A549 (cell line): Measurements from ENCODE around the gene SEMA4B. TPM values are rescaled to one million over a fixed set of nuclear protein-coding genes. Genes with fewer than 3 reads are reported as not detected.

Experiments
- ATAC-seq, 2 experiments: fragments of 200-7000 bp in 1 of 2; fragments of >200 bp in 1 of 2; cut with Nextera tagmentation in 1 of 2; cut with Tn5 transposase in 1 of 2; 3 replicates each; pipeline versions ENCODE4 v1.8.0 to v1.9.1; 2018 to 2020; ENCODE audit warnings: mild to moderate bottlenecking in 1 of 2, moderate library complexity in 1 of 2
- CTCF ChIA-PET: fragments of 300-600 bp; sonication (Branson Sonifier 250); formaldehyde crosslinking; extraction: SDS; loops from one replicate; lab custom pipeline; 2021; ENCODE audit warnings: antibody characterized with exemption, inconsistent platforms; lab: Yijun Ruan, JAX
- POLR2A ChIA-PET: fragments of 350-600 bp; formaldehyde crosslinking; extraction: SDS; loops from one replicate; lab custom pipeline; 2021; ENCODE audit warnings: antibody characterized with exemption, inconsistent platforms; lab: Yijun Ruan, JAX
- DNase-seq, 2 experiments: peaks; one replicate each; pipeline versions ENCODE4 v3.0.0 to v3.0.0-alpha.2; 2011 to 2016; ENCODE audit warnings: low read depth in 1 of 2, low spot score in 1 of 2
- FAIRE-seq: peaks from 2 replicates; lab custom pipeline; 2011; peaks lifted over from hg19 to GRCh38; lab: Jason Lieb, UNC
- H3K27ac ChIP-seq, 2 experiments: fragments of >200 bp; sonication (Bioruptor Twin); formaldehyde crosslinking; 3 replicates each; pipeline ENCODE4 v1.5.1; 2016 to 2017
- H3K4me1 ChIP-seq: fragments of >200 bp; sonication (Bioruptor Twin); formaldehyde crosslinking; 3 replicates; pipeline ENCODE4 v1.6.1; 2016
- H3K4me2 ChIP-seq: fragments of >200 bp; sonication (Bioruptor Twin); formaldehyde crosslinking; 3 replicates; pipeline ENCODE4 v1.6.1; 2016
- H3K4me3 ChIP-seq: fragments of >200 bp; sonication (Bioruptor Twin); formaldehyde crosslinking; 3 replicates; pipeline ENCODE4 v1.5.1; 2016
- H3K9me3 ChIP-seq: fragments of >200 bp; sonication (Bioruptor Twin); formaldehyde crosslinking; 3 replicates; pipeline ENCODE4 v1.6.1; 2016
- BHLHE40 ChIP-seq: IDR thresholded peaks from 2 replicates; pipeline ENCODE4 v1.6.1; 2012; ENCODE audit warnings: low read depth, low read length, inconsistent platforms
- CBX2 ChIP-seq: fragments of 200-600 bp; sonication (generic); IDR thresholded peaks from 2 replicates; pipeline ENCODE4 v1.6.1; 2016; ENCODE audit warnings: low read depth, mild to moderate bottlenecking, borderline replicate concordance
- CBX8 ChIP-seq: fragments of 200-600 bp; sonication (generic); IDR thresholded peaks from 2 replicates; pipeline ENCODE4 v1.6.1; 2016
- CEBPB ChIP-seq, 2 experiments: fragments of >200 bp in 1 of 2; sonication (Bioruptor Twin) in 1 of 2; formaldehyde crosslinking in 1 of 2; IDR thresholded peaks; 2 replicates each; pipeline ENCODE4 v1.6.1; 2012 to 2016
- CHD2 ChIP-seq: fragments of 150-350 bp; IDR thresholded peaks from 2 replicates; pipeline ENCODE4 v1.6.1; 2014; ENCODE audit warnings: low read length; ENCODE audit not compliant: partially characterized antibody
- EHF ChIP-seq: fragments of 250-450 bp; sonication (Bioruptor Pico); IDR thresholded peaks from 2 replicates; pipeline ENCODE4 v1.5.0; 2020; ENCODE audit warnings: mild to moderate bottlenecking
- ESRRA ChIP-seq: fragments of 150-350 bp; IDR thresholded peaks from 2 replicates; pipeline ENCODE4 v1.6.1; 2014; ENCODE audit warnings: mild to moderate bottlenecking, low read length, borderline replicate concordance
- FOSL2 ChIP-seq, 2 experiments: fragments of 450-650 bp in 1 of 2; fragments of >200 bp in 1 of 2; sonication (Bioruptor Twin) in 1 of 2; formaldehyde crosslinking; IDR thresholded peaks; 2 replicates each; pipeline versions ENCODE4 v1.5.0 to v1.6.1; 2016 to 2020; ENCODE audit warnings: mild to moderate bottlenecking in 1 of 2, moderate library complexity in 1 of 2
- HEYL ChIP-seq: fragments of 250-450 bp; sonication (Bioruptor Pico); IDR thresholded peaks from 2 replicates; pipeline ENCODE4 v1.8.0; 2021; ENCODE audit warnings: mild to moderate bottlenecking, moderate library complexity
- HOXA7 ChIP-seq: fragments of 250-450 bp; sonication (Bioruptor Pico); IDR thresholded peaks from 2 replicates; pipeline ENCODE4 v1.5.0; 2020; ENCODE audit warnings: mild to moderate bottlenecking, moderate library complexity
- HOXB13 ChIP-seq: fragments of 250-450 bp; sonication (Bioruptor Pico); IDR thresholded peaks from 2 replicates; pipeline ENCODE4 v1.5.0; 2020; ENCODE audit warnings: low read depth, mild to moderate bottlenecking, moderate library complexity
- KDM1A ChIP-seq: fragments of 200-600 bp; sonication (generic); IDR thresholded peaks from 2 replicates; pipeline ENCODE4 v1.6.1; 2016; ENCODE audit warnings: low read depth, mild to moderate bottlenecking
- KDM5A ChIP-seq: fragments of 200-600 bp; sonication (generic); IDR thresholded peaks from 2 replicates; pipeline ENCODE4 v1.6.1; 2016; ENCODE audit warnings: antibody characterized with exemption, mild to moderate bottlenecking
- MYC ChIP-seq: IDR thresholded peaks from 2 replicates; pipeline ENCODE4 v1.6.1; 2012; ENCODE audit warnings: mild to moderate bottlenecking, inconsistent platforms, low read length, improper control_type of control experiment, borderline replicate concordance
- PHF8 ChIP-seq: fragments of 200-600 bp; sonication (generic); IDR thresholded peaks from 2 replicates; pipeline ENCODE4 v1.6.1; 2016; ENCODE audit warnings: low read depth, mild to moderate bottlenecking, antibody characterized with exemption, moderate library complexity, borderline replicate concordance
- POLR2A ChIP-seq: IDR thresholded peaks from 2 replicates; pipeline ENCODE4 v1.6.1; 2012; ENCODE audit warnings: mild to moderate bottlenecking, low read length
- RAD21 ChIP-seq, 2 experiments: fragments of >200 bp in 1 of 2; sonication (Bioruptor Twin) in 1 of 2; formaldehyde crosslinking in 1 of 2; IDR thresholded peaks in 1 of 2; conservative IDR thresholded peaks in 1 of 2; 2 replicates in 1 of 2; 3 replicates in 1 of 2; pipeline ENCODE4 v1.6.1; 2012 to 2018; ENCODE audit warnings: inconsistent platforms in 1 of 2
- RCOR1 ChIP-seq: fragments of 150-350 bp; IDR thresholded peaks from 2 replicates; pipeline ENCODE4 v1.6.1; 2014; ENCODE audit warnings: antibody characterized with exemption, low read length, low read depth
- SMC3 ChIP-seq: fragments of >200 bp; sonication (Bioruptor Twin); formaldehyde crosslinking; IDR thresholded peaks from 3 replicates; pipeline ENCODE4 v1.6.1; 2018; ENCODE audit warnings: inconsistent platforms
- TP53 ChIP-seq: fragments of 250-450 bp; sonication (Bioruptor Pico); IDR thresholded peaks from 2 replicates; pipeline ENCODE4 v1.5.0; 2021; ENCODE audit warnings: mild to moderate bottlenecking, moderate library complexity
- ZC3H11A ChIP-seq: fragments of 450-650 bp; IDR thresholded peaks from 2 replicates; pipeline ENCODE4 v1.6.1; 2014; ENCODE audit warnings: antibody characterized with exemption, mild to moderate bottlenecking
- ZNF302 ChIP-seq: fragments of 250-450 bp; sonication (Bioruptor Pico); IDR thresholded peaks from 2 replicates; pipeline ENCODE4 v1.9.0; 2021; ENCODE audit warnings: inconsistent platforms, mild to moderate bottlenecking, moderate library complexity
- ZSCAN20 ChIP-seq: fragments of 250-450 bp; sonication (Bioruptor Pico); IDR thresholded peaks from 2 replicates; pipeline ENCODE4 v1.8.0; 2022; ENCODE audit warnings: mild to moderate bottlenecking, moderate library complexity
- WGBS: methylation state at CpG from one replicate; pipeline ENCODE4 v1.1.6; 2017; ENCODE audit errors: missing lambda C conversion rate; 5-methylcytosine and 5-hydroxymethylcytosine counted together
- polyA plus RNA-seq, 4 experiments: library from polyadenylated mRNA; depleted of rRNA in 3 of 4; stranded (reverse); fragments of >200 nt; fragmentation: RNase III in 1 of 4; extraction: RNeasy Plus Mini Kit Qiagen cat#74134 plus additional on column Dnase treatment in 1 of 4; gene quantifications; 2 replicates in 3 of 4; 3 replicates in 1 of 4; pipeline ENCODE4 v1.2.3, GENCODE V29; 2011 to 2017
- TF ChIP-seq, protein P1 (sequence below): fragments of 450-650 bp; IDR thresholded peaks from 2 replicates; pipeline ENCODE4 v1.6.1; 2014; ENCODE audit warnings: antibody characterized with exemption
- TF ChIP-seq, protein P2 (sequence below): IDR thresholded peaks from 2 replicates; pipeline ENCODE4 v1.6.1; 2012
- TF ChIP-seq, protein P3 (sequence below): fragments of >200 bp; sonication (Bioruptor Twin); formaldehyde crosslinking; IDR thresholded peaks from 3 replicates; pipeline ENCODE4 v1.5.1; 2016
- TF ChIP-seq, protein P4 (sequence below): fragments of 250-450 bp; sonication (Bioruptor Pico); IDR thresholded peaks from 2 replicates; pipeline ENCODE4 v1.5.0; 2021; ENCODE audit warnings: mild to moderate bottlenecking, moderate library complexity, borderline replicate concordance

SEMA4B gene
- polyA plus RNA-seq, 2 of the 4 experiments (the other 2 are of a cell fraction): 45.3 to 47.1 TPM

DNA sequence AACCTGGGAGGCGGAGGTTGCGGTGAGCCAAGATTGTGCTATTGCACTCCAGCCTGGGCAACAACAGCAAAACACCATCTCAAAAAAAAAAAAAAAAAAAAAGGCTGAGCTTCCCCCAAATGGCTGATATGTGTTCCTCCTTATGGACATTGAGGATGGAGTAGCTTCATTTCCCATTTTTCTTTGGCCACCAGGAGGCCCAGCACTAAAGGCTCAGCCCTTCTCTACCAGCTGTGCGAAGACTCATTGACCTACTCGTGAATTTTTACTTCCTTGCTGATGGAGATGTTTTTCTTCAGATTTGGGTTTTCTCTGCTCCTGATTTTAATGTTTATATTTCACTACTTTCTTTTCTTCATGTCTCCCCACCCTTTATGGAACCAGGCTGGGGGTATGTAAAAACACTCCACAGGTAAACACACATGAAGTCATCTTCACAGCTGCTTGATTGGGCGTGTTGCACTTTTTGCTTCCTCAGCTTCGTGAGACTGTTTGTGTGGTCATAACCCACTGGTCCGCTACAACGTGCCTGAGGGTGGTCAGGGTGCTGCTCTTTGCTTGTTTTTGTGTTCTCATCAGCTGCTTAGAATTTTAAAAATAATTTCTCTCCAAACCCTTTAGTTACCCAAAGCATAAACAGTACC lies 13.5 kb downstream of the SEMA4B start:
- peak; percentile 64 to 69 for DNase-seq

DNA sequence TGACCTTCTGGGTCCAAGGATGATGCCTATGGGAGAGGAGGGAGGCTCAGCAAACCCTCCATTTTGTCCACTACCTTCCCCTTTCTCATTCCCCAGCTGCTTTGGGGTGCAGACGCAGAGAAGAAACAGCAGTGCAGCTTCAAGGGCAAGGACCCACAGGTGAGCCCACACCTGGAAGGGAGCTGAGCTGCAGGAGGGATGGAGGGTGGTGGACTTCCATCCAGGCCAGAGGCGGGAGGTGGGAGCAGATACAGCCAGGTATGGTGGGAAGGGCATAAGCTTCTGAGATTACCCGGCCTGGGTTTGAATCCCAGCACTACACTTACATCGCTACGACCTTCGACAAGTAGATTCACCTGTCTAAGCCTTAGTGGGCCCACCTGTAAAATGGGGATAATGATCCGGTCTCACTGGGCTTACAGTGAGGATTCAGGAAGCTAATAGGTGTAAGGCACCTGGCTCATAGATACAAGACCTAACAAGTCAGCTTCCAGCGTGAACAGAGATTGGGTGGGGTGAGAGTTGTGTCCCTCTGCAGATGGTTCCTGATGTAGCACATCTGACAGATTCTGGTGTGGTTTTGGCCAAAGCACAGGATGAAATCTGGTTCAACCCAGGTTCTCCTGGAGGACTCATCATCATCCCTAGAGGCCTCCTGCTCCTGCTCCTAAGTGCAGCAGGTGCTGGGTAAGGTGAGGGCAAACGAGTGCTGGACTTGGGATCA lies 16.7 kb downstream of the SEMA4B start:
- ATAC-seq: no peak
- POLR2A ChIA-PET: interaction anchor here (1.1 kb wide), 1 partner anchor 16 kb away, joined by 4 read pairs; the partner anchor contains the start of genes CIB1 and GDPGP1
- no peaks in the 10 kb centered on the region for H3K9me3 ChIP-seq

More for the DNA sequence above, 13.5 kb downstream of the SEMA4B start:
- CTCF ChIA-PET: interaction anchor here (0.7 to 36.4 kb wide), 19 partner anchors 10 to 480 kb away, joined by 3 to 732 read pairs (median 3); partner anchors contain the start of genes CIB1, GDPGP1 and SEMA4B
- no peaks in the 10 kb centered on the region for H3K9me3 ChIP-seq
- H3K4me1 ChIP-seq: peaks cover 61% of the 10 kb centered on the region
- no peak for FAIRE-seq
- no peak overlapping the region for H3K4me2 ChIP-seq
- peak in 1 of 2 experiments; percentile 53; a peak in 3 of 6 replicates for ATAC-seq
- WGBS: 78% methylated on average over 8 of the region's 8 CpGs
- peak overlapping the region; percentile 9 to 21; a peak in 2 of 6 replicates for H3K27ac ChIP-seq
- TF ChIP-seq KDM1A: no peak
- no peak for TF ChIP-seq ZSCAN20 (CRISPR knock-in tag)
- TF ChIP-seq, protein P1, sequence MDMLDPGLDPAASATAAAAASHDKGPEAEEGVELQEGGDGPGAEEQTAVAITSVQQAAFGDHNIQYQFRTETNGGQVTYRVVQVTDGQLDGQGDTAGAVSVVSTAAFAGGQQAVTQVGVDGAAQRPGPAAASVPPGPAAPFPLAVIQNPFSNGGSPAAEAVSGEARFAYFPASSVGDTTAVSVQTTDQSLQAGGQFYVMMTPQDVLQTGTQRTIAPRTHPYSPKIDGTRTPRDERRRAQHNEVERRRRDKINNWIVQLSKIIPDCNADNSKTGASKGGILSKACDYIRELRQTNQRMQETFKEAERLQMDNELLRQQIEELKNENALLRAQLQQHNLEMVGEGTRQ: no peak
- TF ChIP-seq RCOR1: no peak
- no peak for TF ChIP-seq HOXA7 (CRISPR knock-in tag)
- TF ChIP-seq FOSL2 (IDR thresholded peaks at IDR 0.05): no peak
- TF ChIP-seq FOSL2 (CRISPR knock-in tag; IDR thresholded peaks at IDR 0.05): no peak
- peak in 1 of 2 experiments; percentile 23; a peak in 2 of 5 replicates for TF ChIP-seq RAD21 (conservative IDR thresholded peaks at IDR 0.05 in 1 of 2, IDR thresholded peaks at IDR 0.05 in 1 of 2)
- no peak for TF ChIP-seq KDM5A
- TF ChIP-seq TP53: no peak
- TF ChIP-seq CEBPB (IDR thresholded peaks at IDR 0.05): no peak
- no peak for TF ChIP-seq MYC
- TF ChIP-seq, protein P2, sequence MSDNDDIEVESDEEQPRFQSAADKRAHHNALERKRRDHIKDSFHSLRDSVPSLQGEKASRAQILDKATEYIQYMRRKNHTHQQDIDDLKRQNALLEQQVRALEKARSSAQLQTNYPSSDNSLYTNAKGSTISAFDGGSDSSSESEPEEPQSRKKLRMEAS: no peak
- TF ChIP-seq CHD2: no peak
- no peak for TF ChIP-seq POLR2A
- TF ChIP-seq CBX8: no peak
- TF ChIP-seq, protein P3, sequence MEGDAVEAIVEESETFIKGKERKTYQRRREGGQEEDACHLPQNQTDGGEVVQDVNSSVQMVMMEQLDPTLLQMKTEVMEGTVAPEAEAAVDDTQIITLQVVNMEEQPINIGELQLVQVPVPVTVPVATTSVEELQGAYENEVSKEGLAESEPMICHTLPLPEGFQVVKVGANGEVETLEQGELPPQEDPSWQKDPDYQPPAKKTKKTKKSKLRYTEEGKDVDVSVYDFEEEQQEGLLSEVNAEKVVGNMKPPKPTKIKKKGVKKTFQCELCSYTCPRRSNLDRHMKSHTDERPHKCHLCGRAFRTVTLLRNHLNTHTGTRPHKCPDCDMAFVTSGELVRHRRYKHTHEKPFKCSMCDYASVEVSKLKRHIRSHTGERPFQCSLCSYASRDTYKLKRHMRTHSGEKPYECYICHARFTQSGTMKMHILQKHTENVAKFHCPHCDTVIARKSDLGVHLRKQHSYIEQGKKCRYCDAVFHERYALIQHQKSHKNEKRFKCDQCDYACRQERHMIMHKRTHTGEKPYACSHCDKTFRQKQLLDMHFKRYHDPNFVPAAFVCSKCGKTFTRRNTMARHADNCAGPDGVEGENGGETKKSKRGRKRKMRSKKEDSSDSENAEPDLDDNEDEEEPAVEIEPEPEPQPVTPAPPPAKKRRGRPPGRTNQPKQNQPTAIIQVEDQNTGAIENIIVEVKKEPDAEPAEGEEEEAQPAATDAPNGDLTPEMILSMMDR: peak; percentile 13; the same call in 1 of the 3 replicates
- no peak for TF ChIP-seq BHLHE40
- TF ChIP-seq SMC3: peak; percentile 21; the same call in 1 of the 3 replicates
- no peak for TF ChIP-seq HOXB13
- TF ChIP-seq HEYL (CRISPR knock-in tag): no peak
- TF ChIP-seq CBX2: no peak
- POLR2A ChIA-PET: interaction anchor here (0.6 to 1.7 kb wide), 5 partner anchors 13 to 451 kb away, joined by 3 to 5 read pairs (median 4); partner anchors contain the start of genes CIB1 and SEMA4B
- no peak overlapping the region for H3K4me3 ChIP-seq

More for the DNA sequence above, 16.7 kb downstream of the SEMA4B start:
- CTCF ChIA-PET: interaction anchor here (0.7 to 36.4 kb wide), 10 partner anchors 13 to 132 kb away, joined by 3 to 732 read pairs (median 36); partner anchors contain the start of genes CIB1, GDPGP1 and SEMA4B
- H3K27ac ChIP-seq: 0 out of 6 replicates have a peak overlapping the region, but pooled peaks of 1 of the 2 experiments have one; percentile 6
- FAIRE-seq (no peak), DNase-seq (no peak)
- H3K4me3 ChIP-seq: no peak overlapping the region
- TF ChIP-seq PHF8 (no peak), CBX2 (no peak), POLR2A (no peak), ESRRA (no peak), ZC3H11A (no peak), EHF (no peak), ZNF302 (no peak), HOXB13 (no peak)
- TF ChIP-seq, protein P2: no peak
- TF ChIP-seq, protein P3: no peak
- TF ChIP-seq, protein P4, sequence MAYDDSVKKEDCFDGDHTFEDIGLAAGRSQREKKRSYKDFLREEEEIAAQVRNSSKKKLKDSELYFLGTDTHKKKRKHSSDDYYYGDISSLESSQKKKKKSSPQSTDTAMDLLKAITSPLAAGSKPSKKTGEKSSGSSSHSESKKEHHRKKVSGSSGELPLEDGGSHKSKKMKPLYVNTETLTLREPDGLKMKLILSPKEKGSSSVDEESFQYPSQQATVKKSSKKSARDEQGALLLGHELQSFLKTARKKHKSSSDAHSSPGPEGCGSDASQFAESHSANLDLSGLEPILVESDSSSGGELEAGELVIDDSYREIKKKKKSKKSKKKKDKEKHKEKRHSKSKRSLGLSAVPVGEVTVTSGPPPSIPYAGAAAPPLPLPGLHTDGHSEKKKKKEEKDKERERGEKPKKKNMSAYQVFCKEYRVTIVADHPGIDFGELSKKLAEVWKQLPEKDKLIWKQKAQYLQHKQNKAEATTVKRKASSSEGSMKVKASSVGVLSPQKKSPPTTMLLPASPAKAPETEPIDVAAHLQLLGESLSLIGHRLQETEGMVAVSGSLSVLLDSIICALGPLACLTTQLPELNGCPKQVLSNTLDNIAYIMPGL: no peak
- no peak overlapping the region for H3K4me2 ChIP-seq
- 79% methylated on average over 9 of the region's 9 CpGs for WGBS
- H3K4me1 ChIP-seq: peaks cover 45% of the 10 kb centered on the region
